GM23248 (cell line): ENCODE results near the gene CLDN5.

ENCODE experiments used
- EZH2 ChIP-seq: fragments of 200-600 bp; sonication (generic); IDR thresholded peaks from 2 replicates; pipeline ENCODE4 v1.6.1; 2018; ENCODE audit warnings: antibody characterized with exemption, mild to moderate bottlenecking; ENCODE audit not compliant: insufficient read depth, poor library complexity, severe bottlenecking
- EZH2phosphoT487 ChIP-seq: fragments of 200-600 bp; sonication (generic); IDR thresholded peaks from 2 replicates; pipeline ENCODE4 v1.6.1; 2018; ENCODE audit warnings: antibody characterized with exemption, moderate library complexity, mild to moderate bottlenecking, low read depth; ENCODE audit not compliant: insufficient read depth

GRCh38 chr22:19520566-19521305 lies 3.5 kb downstream of the CLDN5 start:
- TF ChIP-seq EZH2 (no peak), EZH2phosphoT487 (no peak)
